ENCODE data around the gene CA5A.
"Not testable (repeated sequence)": the region's sequence is repeated elsewhere in the genome, so short reads cannot be mapped to it uniquely, and the experiment has no call there.

CA5A gene

GRCh38 chr16:87936375-87937230 is at the start of gene CA5A:
TSS of gene CA5A (minus strand) at chr16:87936529. CDS start at chr16:87936450, 79 bp downstream.
- no peak for DNase-seq

- DNase-seq = not testable (repeated sequence)
Observed at GRCh38 chr16:87985493-87985892, 49.2 kb upstream of the CA5A start.

DNA sequence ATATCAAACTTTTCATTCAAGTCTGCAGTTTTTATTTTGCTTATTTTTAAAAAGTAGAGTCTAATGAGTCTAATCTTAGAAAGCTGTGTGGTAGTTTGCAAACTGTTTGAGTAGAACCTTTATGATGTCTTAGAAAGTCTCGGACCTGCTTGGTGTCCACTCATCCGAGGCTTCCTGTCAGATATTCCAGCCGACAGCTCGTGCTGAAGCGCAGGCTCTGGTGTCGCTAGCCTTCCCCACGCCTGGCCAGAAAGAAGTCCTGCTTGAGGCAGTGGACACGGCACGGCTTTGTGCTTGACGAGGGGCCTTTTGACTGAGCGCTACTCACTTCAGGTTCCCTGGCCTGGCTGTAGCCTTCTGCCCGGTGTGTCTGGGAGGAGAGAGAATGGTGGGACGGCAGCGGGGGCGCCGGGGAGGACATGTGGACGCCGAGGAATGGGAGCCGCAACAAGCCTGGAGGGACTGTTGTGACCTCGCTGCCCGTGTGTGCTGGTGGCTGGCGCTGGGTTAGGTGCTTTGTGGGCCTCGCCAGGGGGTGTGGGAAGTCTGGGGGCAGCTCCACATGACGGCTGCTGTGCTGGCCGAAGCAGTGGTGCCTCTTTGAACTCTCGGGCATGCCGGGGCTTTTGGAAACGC is 48.4 kb upstream of the CA5A start:
- no peak for DNase-seq

- not testable (repeated sequence) for DNase-seq
Observed at GRCh38 chr16:87984180-87984579, 47.9 kb upstream of the CA5A start.

DNA sequence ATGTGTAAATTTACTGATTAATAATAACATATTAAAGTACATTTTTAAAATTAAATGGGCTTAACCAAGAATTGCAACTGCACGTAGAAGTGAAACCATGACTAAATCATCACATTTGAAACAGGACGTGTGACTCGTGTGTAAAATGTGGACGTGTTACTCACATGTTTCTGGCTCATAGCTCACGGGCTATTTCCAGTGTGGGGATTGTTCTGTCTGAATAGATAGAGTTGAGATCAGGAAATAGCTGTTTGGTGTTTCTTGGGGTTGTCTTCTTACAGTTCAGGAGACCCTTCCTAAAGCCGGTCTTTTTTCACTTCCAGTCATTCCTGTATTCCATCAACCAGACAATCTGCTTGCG is 47.4 kb upstream of the CA5A start:
- DNase-seq = not testable (repeated sequence)

DNA sequence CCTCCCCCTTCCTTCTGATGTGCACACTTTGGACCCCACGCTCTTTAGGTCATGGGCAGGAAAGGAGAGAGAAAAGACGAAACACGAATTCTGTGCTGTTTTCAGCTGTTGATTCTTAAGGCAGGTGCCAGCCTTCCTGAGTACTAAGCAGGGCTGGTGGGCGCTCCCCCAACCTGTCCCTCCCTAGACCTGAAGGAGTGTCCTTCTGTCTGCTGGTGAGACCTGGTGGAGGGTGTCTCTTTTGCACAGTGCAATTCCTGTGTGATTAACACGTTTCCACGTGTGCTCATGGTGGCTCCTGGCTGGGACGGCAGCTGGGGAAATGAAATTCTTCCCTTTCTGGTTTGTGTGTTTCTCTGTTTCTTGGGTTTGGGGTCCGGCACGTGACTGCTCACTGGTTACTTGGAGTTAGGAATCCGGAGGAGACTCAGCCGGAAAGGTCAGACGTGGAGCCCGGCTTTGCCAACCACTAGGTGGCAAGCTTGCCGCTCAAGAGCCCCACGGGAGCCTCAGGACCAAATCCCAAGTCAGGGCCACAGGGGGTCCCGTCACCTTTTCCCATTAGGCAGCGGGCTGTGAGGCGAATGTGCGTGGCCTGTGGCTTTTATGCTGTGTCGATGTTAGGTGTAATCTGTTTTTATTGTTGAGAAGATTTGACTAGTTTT is 46.9 kb upstream of the CA5A start:
- DNase-seq = not testable (repeated sequence)

GRCh38 chr16:87982581-87983041 is 46.3 kb upstream of the CA5A start:
- no peak for DNase-seq

- DNase-seq = not testable (repeated sequence)
Observed at GRCh38 chr16:87981376-87981775, 45.0 kb upstream of the CA5A start.

GRCh38 chr16:87979911-87980630 is 43.7 kb upstream of the CA5A start:
- not testable (repeated sequence) for DNase-seq

DNA sequence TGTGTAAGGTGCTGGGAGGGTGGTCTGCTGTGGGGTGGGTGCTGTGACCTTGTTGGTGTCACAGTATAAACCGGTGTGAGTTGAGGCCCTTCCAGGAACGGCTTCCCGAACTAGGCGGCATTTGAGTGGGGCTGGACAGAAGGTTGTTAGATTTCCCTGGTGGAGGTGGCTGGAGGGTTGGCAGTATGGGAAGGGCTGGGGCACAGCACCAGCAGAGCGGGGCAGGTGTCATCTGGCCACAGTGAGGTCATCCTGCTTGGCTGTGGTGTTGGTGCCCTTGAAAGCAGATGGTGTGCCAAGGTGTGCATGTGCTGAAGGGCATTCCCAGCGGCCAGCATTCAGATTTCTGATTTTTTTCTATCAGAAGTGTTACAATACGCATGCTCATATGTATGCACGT is 43.0 kb upstream of the CA5A start:
- no peak for DNase-seq

- DNase-seq = no peak
Observed at GRCh38 chr16:87978127-87978526, 41.8 kb upstream of the CA5A start.

- no peak for DNase-seq
Observed at GRCh38 chr16:87976665-87977064, 40.3 kb upstream of the CA5A start.

- no peak for DNase-seq
Observed at GRCh38 chr16:87974178-87974577, 37.8 kb upstream of the CA5A start.

DNA sequence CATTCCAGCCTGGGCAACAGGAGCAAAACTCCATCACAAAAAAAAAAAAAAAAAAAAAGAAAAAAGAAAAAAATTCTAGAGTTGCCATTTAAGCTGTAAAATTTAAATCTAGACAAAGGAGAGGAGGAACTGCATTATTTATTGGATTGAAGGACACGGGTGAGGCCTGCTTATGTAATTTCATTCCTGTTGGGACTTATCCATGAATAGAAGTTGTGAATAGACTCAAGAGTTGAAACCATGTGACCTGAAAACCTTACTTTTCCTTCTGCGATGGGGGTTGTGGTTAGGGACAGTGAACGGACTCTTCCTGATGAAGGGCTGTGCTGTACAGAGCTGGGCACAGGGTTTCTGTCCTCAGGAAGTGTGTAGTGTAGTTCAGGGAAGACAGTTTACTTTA is 37.4 kb upstream of the CA5A start:
- no peak for DNase-seq

DNA sequence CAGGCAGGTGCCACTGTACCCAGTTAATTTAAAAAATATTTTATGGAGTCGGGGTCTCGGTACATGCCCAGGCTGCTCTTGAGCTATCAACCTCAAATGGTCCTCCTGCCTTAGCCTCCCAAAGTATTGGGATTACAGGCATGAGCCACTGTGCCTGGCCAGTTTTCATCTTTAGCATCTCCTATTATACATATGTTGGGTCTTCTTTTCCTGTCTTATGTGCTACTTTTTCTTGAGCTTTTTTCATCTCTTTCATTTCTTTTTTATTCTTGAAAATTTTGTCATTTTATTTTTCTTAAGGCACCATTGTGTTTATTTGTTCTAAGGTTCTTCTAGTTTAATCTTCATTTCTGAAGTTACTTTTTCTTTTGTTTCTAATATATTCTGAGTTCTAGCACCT is 35.6 kb upstream of the CA5A start:
- no peak for DNase-seq

DNA sequence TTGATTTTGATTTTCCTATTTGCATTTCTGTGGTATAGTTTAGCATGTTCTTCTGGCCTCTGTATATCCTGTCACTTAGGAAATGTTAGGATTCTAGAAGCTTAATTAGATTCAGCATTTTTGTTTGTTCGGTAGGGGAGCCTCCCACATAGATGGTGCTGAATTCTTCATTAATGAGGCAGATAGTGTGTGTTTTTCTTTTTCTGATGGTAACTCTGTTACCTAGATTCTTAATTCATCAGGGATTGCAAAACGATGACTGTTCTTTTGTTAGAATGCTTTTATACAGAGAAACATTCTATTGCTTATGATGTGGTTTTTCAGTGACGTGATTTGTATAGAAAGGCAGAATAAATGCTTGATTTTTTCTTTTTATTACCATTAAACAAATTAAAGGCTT is 33.9 kb upstream of the CA5A start:
- DNase-seq = no peak

DNA sequence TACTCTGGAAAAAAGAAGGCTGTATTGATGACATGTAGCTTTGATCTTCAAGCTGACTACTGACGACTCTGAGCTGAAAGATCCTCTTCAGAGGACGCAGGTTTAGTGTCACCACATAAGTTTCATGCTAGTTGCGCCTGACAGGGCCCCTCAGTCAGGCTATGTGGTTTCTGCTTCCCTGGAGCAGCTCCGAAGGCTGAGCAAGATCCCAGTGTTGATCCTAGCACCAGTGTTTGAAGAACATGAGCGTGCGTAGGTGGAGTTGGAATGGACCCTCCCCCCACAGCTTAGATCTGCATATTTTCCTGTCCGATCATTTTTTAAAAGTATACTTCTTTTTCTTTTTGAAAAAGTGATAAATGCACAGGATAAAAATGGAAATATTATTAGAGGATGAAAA is 32.2 kb upstream of the CA5A start:
- DNase-seq = no peak

DNA sequence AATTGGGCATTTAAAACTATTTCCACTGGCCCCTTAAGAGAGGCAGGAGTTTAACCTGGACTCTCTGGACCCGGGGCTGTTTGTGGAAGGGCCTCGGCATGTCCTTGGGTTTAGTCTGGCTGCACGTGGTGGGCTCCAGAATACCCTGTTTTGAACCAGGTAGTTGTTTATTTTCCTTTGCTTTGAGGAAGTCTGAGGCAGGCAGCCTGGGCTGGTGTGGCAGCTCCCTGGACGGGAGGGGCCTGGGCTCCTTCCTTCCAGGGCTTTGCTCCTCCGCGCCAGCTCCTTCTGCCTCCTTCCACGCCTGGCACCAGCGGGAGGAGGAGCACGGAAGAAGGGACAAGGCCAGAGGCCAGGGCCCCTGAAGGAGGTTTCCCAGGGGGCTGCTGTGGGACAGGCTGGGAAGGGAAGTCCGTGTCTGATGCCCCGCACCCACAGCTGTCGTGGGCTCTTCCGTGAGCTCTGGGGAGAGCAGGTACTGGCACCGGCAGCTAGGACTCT is 30.4 kb upstream of the CA5A start:
- DNase-seq = no peak

DNA sequence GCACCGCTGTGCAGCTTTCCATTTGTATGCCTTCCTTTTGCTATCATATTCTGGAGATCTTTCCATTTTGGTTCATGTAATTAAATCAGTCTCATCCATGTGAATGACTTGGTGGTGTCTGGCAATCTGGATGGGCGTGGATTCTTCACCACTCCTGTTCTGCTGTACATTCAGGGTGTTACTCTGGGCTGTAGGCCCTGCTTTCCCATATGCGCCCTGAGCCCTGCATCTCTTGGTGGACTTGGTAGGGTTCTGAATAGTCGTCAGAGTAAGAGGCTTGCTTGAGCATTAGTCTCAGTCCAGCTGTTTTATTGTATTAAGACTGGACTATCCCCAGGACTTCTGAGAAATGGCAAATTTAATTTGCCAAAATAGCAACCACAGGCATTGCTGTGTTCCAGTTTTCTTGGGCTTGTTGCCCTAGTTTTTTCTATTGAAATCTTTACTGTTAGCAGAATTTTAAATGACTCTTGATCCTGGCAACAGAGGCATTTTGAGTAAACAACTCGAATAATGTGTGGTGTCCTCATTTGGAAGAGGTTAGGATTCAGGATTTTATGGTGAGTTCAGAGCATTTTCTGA is 29.8 kb upstream of the CA5A start:
- no peak for DNase-seq

GRCh38 chr16:87965417-87965816 is 29.1 kb upstream of the CA5A start:
- DNase-seq = no peak

DNA sequence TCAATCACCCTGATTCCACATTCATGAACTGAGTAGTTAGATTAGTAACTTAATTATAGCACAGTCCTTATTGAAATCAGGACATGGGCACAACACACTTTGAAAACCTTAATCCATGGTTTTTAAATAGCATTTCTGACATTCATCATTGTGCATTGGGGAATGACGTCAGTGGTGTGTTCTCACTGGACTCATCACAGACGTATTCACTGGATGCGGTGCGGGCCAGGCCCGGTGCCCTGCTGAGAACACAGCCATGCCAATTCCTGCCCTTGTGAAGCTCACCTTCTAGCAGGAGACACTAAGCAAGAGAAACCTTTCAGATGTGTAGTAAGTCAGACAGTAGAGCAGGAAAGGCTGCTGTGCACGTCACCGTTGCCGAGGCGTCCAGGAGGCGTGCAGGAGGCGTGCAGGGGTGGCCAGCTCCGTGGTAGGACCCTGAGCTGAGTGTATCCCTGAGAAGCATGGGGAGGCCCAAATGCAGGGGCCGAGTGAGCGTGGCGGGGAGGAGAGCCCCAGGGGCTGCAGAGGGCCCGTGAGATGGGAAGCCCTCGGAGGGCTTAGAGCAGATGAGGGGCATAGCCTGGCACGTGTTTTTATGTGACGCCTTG is 27.8 kb upstream of the CA5A start:
- no peak for DNase-seq

GRCh38 chr16:87963400-87963799 is 27.1 kb upstream of the CA5A start:
- peak; percentile 86 for DNase-seq
